Mesendoderm (in vitro differentiated cells): ENCODE measurements around the gene RELT.

Experiments
- DNase-seq: peaks from one replicate; pipeline ENCODE4 v3.0.0; 2013
- H2AK5ac ChIP-seq: 2 replicates; pipeline ENCODE4 v1.6.1; 2013; ENCODE audit warnings: low read length, inconsistent platforms
- H2BK120ac ChIP-seq: 2 replicates; pipeline ENCODE4 v1.6.1; 2013; ENCODE audit warnings: low read depth, mild to moderate bottlenecking, low read length, moderate library complexity, mixed read lengths
- H2BK15ac ChIP-seq: replicated peaks from 2 replicates; pipeline ENCODE4 v1.6.1; 2013; ENCODE audit warnings: low read depth, mild to moderate bottlenecking, moderate library complexity
- H2BK5ac ChIP-seq: 2 replicates; pipeline ENCODE4 v1.6.1; 2013; ENCODE audit warnings: low read length, inconsistent platforms
- H3K18ac ChIP-seq: 2 replicates; pipeline ENCODE4 v1.6.1; 2013; ENCODE audit warnings: mild to moderate bottlenecking, low read length, mixed read lengths
- H3K23ac ChIP-seq: one replicate; pipeline ENCODE4 v1.6.1; 2013; ENCODE audit warnings: low read length
- H3K27ac ChIP-seq: 2 replicates; pipeline ENCODE4 v1.5.1; 2013; ENCODE audit warnings: low read depth, mild to moderate bottlenecking, inconsistent platforms, low read length, moderate library complexity
- H3K27me3 ChIP-seq: 2 replicates; pipeline ENCODE4 v1.6.1; 2013; ENCODE audit warnings: low read length, control low read depth, mild to moderate bottlenecking, inconsistent platforms; ENCODE audit not compliant: insufficient read depth, poor library complexity
- H3K36me3 ChIP-seq: 2 replicates; pipeline ENCODE4 v1.6.1; 2013; ENCODE audit warnings: low read length, inconsistent platforms; ENCODE audit not compliant: control insufficient read depth, insufficient read depth
- H3K4ac ChIP-seq: one replicate; pipeline ENCODE4 v1.6.1; 2013; ENCODE audit warnings: low read depth, mild to moderate bottlenecking, low read length, moderate library complexity
- H3K4me1 ChIP-seq: 2 replicates; pipeline ENCODE4 v1.6.1; 2013; ENCODE audit warnings: low read depth, low read length, inconsistent platforms; ENCODE audit not compliant: control insufficient read depth
- H3K4me2 ChIP-seq: 2 replicates; pipeline ENCODE4 v1.6.1; 2013; ENCODE audit warnings: low read length
- H3K4me3 ChIP-seq: 2 replicates; pipeline ENCODE4 v1.5.1; 2013; ENCODE audit warnings: mild to moderate bottlenecking, low read length
- H3K56ac ChIP-seq: one replicate; pipeline ENCODE4 v1.6.1; 2013; ENCODE audit warnings: low read length
- H3K79me1 ChIP-seq: 2 replicates; pipeline ENCODE4 v1.6.1; 2013; ENCODE audit warnings: low read length, inconsistent platforms
- H3K79me2 ChIP-seq: 2 replicates; pipeline ENCODE4 v1.6.1; 2013; ENCODE audit warnings: mild to moderate bottlenecking, low read length; ENCODE audit not compliant: control insufficient read depth, insufficient read depth
- H3K9ac ChIP-seq: 2 replicates; pipeline ENCODE4 v1.6.1; 2013; ENCODE audit warnings: low read length, inconsistent platforms
- H4K5ac ChIP-seq: one replicate; pipeline ENCODE4 v1.6.1; 2013; ENCODE audit warnings: low read length
- H4K8ac ChIP-seq: one replicate; pipeline ENCODE4 v1.6.1; 2013; ENCODE audit warnings: low read depth, mild to moderate bottlenecking, control low read depth, low read length, moderate library complexity
- WGBS: extraction: QIAGEN DNeasy Blood & Tissue Kit; methylation state at CpG from one replicate; pipeline ENCODE4 v1.1.7; 2013; ENCODE audit warnings: low lambda C conversion rate, missing lambda C conversion rate; ENCODE audit not compliant: insufficient coverage; ENCODE audit errors: extremely low coverage; 5-methylcytosine and 5-hydroxymethylcytosine counted together

Gene RELT

DNA sequence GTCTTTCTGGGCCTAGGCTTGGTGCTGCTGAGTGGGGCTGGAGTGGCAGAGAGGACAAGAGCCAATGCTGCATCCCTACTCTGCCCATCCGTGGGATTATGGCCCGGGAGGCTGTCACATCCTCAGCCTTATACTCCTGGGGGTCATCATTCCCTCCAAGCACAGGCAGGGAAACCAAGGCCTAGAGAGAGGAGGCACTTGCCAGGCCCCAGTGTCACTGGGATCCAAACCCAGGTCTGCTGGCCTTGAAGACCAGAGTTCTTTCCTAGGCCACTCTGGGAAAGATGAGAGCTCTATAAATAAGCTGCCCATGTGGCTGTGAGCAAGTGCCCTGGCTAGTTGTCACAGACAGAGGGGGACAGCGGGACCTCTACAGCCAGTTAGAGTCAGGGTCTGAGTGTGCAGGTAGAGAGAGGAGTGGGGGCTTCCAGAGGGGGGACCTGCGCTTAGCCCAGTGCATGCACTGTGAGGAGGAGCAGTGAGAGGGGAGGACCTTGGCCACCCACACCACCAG, 4.8 kb downstream of the RELT start:
- peaks cover 2% of the 10 kb centered on the region for H3K79me2 ChIP-seq
- no peaks in the 10 kb centered on the region for H3K27me3 ChIP-seq
- WGBS, result no CpG with 5 or more reads among the region's 4 CpGs
- peak overlapping the region; percentile 80 for H3K23ac ChIP-seq
- no peak overlapping the region for H3K9ac ChIP-seq
- no peak overlapping the region for H2BK5ac ChIP-seq
- no peak overlapping the region for H3K4me2 ChIP-seq
- H3K79me1 ChIP-seq, result peaks cover 23% of the 10 kb centered on the region
- H3K36me3 ChIP-seq, result no peaks in the 10 kb centered on the region
- no peak overlapping the region for H3K27ac ChIP-seq
- H4K8ac ChIP-seq, result no peak overlapping the region
- H3K4me1 ChIP-seq, result no peaks in the 10 kb centered on the region
- no peak overlapping the region for H3K56ac ChIP-seq
- H2AK5ac ChIP-seq, result no peak overlapping the region
- no peak overlapping the region for H3K18ac ChIP-seq
- H3K4me3 ChIP-seq, result no peak overlapping the region
- H2BK120ac ChIP-seq, result no peak overlapping the region
- DNase-seq, result no peak
- H4K5ac ChIP-seq, result no peak overlapping the region
- H2BK15ac ChIP-seq, result no peak overlapping the region
- no peak overlapping the region for H3K4ac ChIP-seq

DNA sequence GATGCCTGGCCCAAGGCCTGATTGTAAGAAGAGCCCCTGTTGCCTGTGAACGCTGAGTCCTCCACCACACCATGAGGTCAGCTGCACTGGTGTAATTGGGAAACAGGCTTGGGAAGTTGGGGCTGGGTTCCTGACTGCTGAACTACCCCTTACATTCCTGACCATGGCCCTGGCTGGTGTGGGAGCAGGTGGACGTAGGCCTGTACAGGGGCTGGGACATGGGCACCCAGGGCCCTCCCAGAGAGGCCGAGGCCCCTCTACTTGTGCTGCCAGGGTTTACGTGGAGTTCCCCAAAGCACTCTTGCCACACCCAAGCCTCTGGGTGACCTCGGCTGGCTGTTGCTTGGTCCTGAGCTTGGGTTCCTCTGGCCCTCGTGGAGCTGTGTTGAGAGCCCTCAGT, 5.4 kb downstream of the RELT start:
- Histone ChIP-seq H3K79me1 (peaks cover 25% of the 10 kb centered on the region), H2BK5ac (no peak overlapping the region), H2AK5ac (no peak overlapping the region), H2BK15ac (no peak overlapping the region), H3K23ac (no peak overlapping the region), H3K79me2 (peaks cover 4% of the 10 kb centered on the region), H3K4me1 (no peaks in the 10 kb centered on the region), H3K4ac (no peak overlapping the region), H2BK120ac (no peak overlapping the region), H4K5ac (no peak overlapping the region), H3K4me2 (no peak overlapping the region), H3K56ac (no peak overlapping the region), H3K27ac (no peak overlapping the region), H3K4me3 (no peak overlapping the region), H4K8ac (no peak overlapping the region), H3K9ac (no peak overlapping the region), H3K36me3 (no peaks in the 10 kb centered on the region), H3K27me3 (no peaks in the 10 kb centered on the region), H3K18ac (no peak overlapping the region)
- no peak for DNase-seq
- WGBS, result no CpG with 5 or more reads among the region's 6 CpGs

DNA sequence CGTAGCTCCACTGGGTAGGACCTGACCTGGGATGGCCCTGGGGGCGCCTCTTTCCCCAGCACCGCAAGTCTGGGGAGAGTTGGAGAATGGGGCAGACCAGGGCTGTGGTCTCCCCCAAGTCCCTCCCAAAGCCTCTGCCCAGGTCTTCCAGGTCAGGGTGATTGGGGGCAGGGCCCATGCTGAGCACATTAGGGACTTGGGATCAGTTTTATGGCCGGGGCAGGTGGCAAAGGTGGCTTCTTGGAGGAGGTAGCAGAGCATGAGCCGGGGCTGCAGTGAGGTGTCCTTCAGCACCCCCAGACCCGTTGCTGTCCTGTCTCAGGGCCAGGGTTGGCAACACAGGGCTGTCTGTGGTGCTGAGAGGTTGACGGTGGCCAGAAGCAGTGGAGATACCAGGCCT, 6.0 kb downstream of the RELT start:
- H2AK5ac ChIP-seq, result no peak overlapping the region
- H3K79me1 ChIP-seq, result peaks cover 23% of the 10 kb centered on the region
- no peak overlapping the region for H2BK5ac ChIP-seq
- H3K4me3 ChIP-seq, result no peak overlapping the region
- no peak overlapping the region for H3K9ac ChIP-seq
- no peak overlapping the region for H4K5ac ChIP-seq
- H3K4ac ChIP-seq, result no peak overlapping the region
- H3K4me1 ChIP-seq, result no peaks in the 10 kb centered on the region
- no peak overlapping the region for H3K56ac ChIP-seq
- WGBS, result no CpG with 5 or more reads among the region's 7 CpGs
- no peak overlapping the region for H3K18ac ChIP-seq
- no peak overlapping the region for H2BK15ac ChIP-seq
- no peak overlapping the region for H3K4me2 ChIP-seq
- H3K27me3 ChIP-seq, result no peaks in the 10 kb centered on the region
- H2BK120ac ChIP-seq, result no peak overlapping the region
- peaks cover 4% of the 10 kb centered on the region for H3K79me2 ChIP-seq
- no peak overlapping the region for H3K23ac ChIP-seq
- DNase-seq, result no peak
- H3K27ac ChIP-seq, result no peak overlapping the region
- no peaks in the 10 kb centered on the region for H3K36me3 ChIP-seq
- H4K8ac ChIP-seq, result no peak overlapping the region

DNA sequence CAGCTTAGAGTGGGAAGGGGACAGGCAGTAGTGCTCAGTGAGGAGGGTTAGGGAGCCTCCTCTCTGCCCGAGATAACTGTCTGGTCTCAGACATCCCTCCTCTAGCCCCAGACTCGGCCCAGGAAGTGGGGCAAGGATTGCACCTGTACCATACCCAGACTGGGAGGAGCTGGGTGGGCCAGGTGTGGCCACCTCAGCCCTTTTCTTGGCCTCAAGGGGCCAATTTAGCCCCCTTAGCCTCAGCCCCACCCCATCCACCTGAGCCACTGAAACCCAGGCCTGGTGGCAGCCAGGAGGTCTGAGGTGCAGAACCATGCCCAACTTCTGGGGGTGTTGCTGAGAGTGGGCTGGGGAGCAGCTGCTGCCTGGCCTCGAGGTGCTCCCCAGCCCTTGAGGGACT, 6.5 kb downstream of the RELT start:
- Histone ChIP-seq H3K27ac (no peak overlapping the region), H3K9ac (no peak overlapping the region), H3K79me1 (peaks cover 23% of the 10 kb centered on the region), H3K56ac (no peak overlapping the region), H3K18ac (no peak overlapping the region), H3K27me3 (no peaks in the 10 kb centered on the region), H3K79me2 (peaks cover 4% of the 10 kb centered on the region), H2BK120ac (no peak overlapping the region), H2AK5ac (no peak overlapping the region), H3K23ac (no peak overlapping the region), H4K5ac (no peak overlapping the region), H3K4ac (no peak overlapping the region), H3K4me1 (no peaks in the 10 kb centered on the region), H2BK5ac (no peak overlapping the region), H3K4me3 (no peak overlapping the region), H3K36me3 (no peaks in the 10 kb centered on the region), H2BK15ac (no peak overlapping the region), H4K8ac (no peak overlapping the region), H3K4me2 (no peak overlapping the region)
- no CpG with 5 or more reads among the region's 3 CpGs for WGBS
- DNase-seq, result no peak

DNA sequence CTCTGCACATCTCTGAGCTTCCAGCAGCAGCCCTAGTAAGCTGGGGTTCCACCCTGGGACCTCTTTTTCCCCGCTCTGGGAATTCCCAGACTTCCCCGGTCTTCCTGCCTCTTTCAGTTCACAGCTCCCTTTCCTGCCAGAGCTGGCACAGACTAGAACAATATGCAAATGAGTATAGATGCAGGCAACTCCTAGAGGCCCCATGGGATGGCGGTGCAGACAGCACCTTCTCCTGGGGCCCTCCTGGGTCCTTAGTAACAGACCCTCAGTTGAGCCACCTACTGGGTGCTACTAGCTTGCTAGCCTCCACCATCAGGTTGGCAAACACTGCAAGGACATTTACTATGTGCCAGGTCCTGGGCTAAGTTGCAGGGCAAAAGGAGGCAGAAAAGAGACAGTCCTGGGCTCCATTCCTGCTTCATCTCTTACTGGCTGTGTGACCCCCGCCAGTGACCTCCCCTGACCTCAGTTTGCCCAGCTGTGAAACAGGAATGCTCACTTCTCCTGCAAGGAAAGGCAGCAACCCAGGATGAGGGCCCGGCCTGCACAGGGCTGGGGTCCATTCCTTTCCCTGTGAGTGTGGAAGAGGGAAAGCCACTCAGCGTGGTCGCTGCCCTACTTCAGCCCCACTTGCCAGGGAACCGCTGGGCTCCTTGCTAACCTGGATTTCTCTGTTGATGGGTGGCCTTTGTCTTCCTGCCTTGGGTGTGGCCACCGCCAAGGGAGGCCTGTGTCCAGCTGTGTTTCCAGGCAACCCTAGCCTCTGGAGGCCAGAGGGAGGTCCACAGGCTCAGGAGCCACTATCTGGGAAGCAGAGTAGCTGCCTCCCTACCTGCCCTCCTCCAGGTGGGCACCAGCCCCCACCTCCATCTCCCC, 7.3 kb downstream of the RELT start:
- Histone ChIP-seq H3K79me2 (peaks cover 4% of the 10 kb centered on the region), H3K27ac (no peak overlapping the region), H3K36me3 (no peaks in the 10 kb centered on the region), H3K79me1 (peaks cover 23% of the 10 kb centered on the region), H3K4me3 (no peak overlapping the region), H3K27me3 (no peaks in the 10 kb centered on the region), H3K4me2 (no peak overlapping the region), H3K4me1 (no peaks in the 10 kb centered on the region), H3K18ac (no peak overlapping the region), H2BK120ac (no peak overlapping the region), H2BK5ac (no peak overlapping the region), H3K4ac (no peak overlapping the region), H3K56ac (no peak overlapping the region), H4K8ac (no peak overlapping the region), H2AK5ac (no peak overlapping the region), H3K9ac (no peak overlapping the region), H2BK15ac (no peak overlapping the region), H4K5ac (no peak overlapping the region), H3K23ac (no peak overlapping the region)
- DNase-seq, result no peak
- no CpG with 5 or more reads among the region's 9 CpGs for WGBS

DNA sequence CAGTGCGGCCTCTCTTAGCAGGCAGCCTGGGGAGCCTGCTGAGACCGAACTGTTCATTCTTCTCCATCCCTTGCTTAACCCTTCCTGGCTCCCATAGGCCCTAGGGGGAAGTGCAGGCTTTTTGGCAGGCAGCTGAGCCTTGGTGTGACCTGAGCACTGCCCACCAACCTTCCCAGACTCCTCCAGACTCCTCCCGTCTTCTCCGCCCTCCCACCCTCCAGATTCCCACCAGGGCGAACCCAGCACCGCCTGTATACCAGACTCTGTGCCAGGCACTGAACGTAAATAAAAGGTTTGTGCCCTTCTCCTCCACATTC, 7.9 kb downstream of the RELT start:
- H4K5ac ChIP-seq, result no peak overlapping the region
- no CpG with 5 or more reads among the region's 7 CpGs for WGBS
- no peak overlapping the region for H2BK15ac ChIP-seq
- H3K9ac ChIP-seq, result no peak overlapping the region
- no peak overlapping the region for H3K4ac ChIP-seq
- H3K4me3 ChIP-seq, result no peak overlapping the region
- no peak overlapping the region for H2BK5ac ChIP-seq
- no peaks in the 10 kb centered on the region for H3K4me1 ChIP-seq
- peaks cover 4% of the 10 kb centered on the region for H3K79me2 ChIP-seq
- H3K23ac ChIP-seq, result no peak overlapping the region
- H3K79me1 ChIP-seq, result peaks cover 21% of the 10 kb centered on the region
- no peak overlapping the region for H2AK5ac ChIP-seq
- H3K27ac ChIP-seq, result no peak overlapping the region
- H3K4me2 ChIP-seq, result no peak overlapping the region
- no peaks in the 10 kb centered on the region for H3K36me3 ChIP-seq
- no peak for DNase-seq
- H3K56ac ChIP-seq, result no peak overlapping the region
- no peaks in the 10 kb centered on the region for H3K27me3 ChIP-seq
- H2BK120ac ChIP-seq, result no peak overlapping the region
- H3K18ac ChIP-seq, result no peak overlapping the region
- no peak overlapping the region for H4K8ac ChIP-seq
